NCI-H2081 (cell line): ENCODE data around the gene CDK12.

Experiments used
- DNase-seq, 2 experiments: peaks; one replicate each; lab custom pipeline; 2025; lab: John Stamatoyannopoulos, UW

The CDK12 gene

GRCh38 chr17:39549747-39550573, 88.7 kb downstream of the CDK12 start:
- DNase-seq, result no peak

- no peak for DNase-seq
These were observed 90.6 kb downstream of the CDK12 start for GRCh38 chr17:39551879-39552278.

GRCh38 chr17:39553341-39553945, 92.2 kb downstream of the CDK12 start:
- DNase-seq, result no peak

- no peak for DNase-seq
These were observed 94.1 kb downstream of the CDK12 start for GRCh38 chr17:39555368-39555767.

- peak; percentile 22 to 56 for DNase-seq
These were observed 95.1 kb downstream of the CDK12 start for GRCh38 chr17:39556423-39556822.

- DNase-seq, result no peak
These were observed 101.1 kb downstream of the CDK12 start for GRCh38 chr17:39562395-39562794.

DNA sequence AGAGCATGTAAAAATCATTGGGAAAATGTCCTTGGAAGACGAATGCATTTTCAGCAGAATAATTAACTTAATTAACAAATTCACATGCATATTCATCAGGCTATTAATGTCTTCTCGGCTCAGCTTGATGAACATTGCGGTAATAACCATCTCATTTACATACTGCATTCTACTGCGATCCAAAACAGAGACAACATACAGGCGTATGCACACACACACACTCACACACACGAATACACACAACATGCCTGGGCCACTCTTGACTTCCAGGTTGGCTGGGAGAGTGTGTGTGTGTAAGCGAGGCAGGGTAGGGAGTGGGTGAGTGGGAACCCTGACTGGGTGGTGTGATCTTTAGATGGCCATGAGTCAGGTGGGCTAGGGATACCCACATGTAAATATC, 101.7 kb downstream of the CDK12 start:
- DNase-seq, result no peak

- no peak for DNase-seq
These were observed 102.2 kb downstream of the CDK12 start for GRCh38 chr17:39563476-39563875.

DNA sequence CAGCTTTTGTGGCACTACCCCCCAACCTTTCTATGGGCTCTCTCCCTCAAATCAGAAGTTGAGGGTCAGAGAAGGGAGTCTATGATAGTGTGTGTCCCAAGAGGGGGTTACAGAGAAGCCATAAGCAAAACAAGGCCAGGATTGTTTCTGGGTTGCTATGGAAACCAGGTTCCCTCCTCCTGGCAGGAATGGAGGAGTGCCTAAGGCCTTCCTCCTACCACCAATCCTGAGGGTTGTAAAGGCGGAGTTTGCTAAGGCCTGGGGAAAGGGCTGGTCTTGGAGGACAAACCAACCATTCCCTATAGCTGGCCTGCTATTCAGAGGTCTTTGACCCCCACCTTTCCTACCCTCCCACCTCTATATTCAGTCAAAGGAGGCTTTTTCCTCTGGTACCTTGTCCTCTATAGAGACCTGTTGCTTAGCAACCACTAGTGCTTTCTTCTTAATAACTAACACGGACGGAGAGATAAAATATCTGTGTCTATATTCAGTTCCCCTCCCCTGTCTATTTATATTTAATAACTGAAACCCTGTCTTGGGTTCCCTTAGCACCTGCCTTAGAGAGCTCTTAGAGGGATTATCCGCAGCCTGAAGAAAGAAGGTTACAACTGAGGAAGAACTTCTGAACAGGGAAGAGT, 103.0 kb downstream of the CDK12 start:
- DNase-seq, result no peak

GRCh38 chr17:39566094-39566850, 105.0 kb downstream of the CDK12 start:
- DNase-seq, result no peak

DNA sequence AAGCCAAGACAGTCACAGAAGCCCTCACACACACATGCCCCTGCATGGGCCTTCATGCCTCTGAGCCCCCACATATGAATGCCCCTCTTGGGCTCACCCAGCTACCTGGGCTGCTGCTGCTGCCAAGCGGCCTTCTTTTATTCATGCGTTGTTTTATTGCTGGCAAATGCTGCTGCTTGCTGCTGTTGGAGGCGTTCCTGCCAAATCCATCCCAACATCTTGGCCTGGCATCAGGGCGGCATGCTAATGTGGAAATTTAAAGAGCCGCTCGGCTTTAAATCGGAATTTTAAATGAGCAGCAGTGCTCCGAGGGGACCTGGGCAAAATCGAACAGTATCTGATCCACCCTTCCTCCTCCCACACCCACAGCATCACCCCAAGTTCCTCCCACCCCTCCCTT, 107.4 kb downstream of the CDK12 start:
- DNase-seq, result no peak

- DNase-seq, result no peak
These were observed 107.8 kb downstream of the CDK12 start for GRCh38 chr17:39569126-39569525.

GRCh38 chr17:39572121-39572520, 110.8 kb downstream of the CDK12 start:
- DNase-seq, result no peak

GRCh38 chr17:39573447-39574298, 112.4 kb downstream of the CDK12 start:
- peak; percentile 42 to 68 for DNase-seq

- DNase-seq, result no peak
These were observed 114.9 kb downstream of the CDK12 start for GRCh38 chr17:39576187-39576586.

- DNase-seq, result no peak
These were observed 117.0 kb downstream of the CDK12 start for GRCh38 chr17:39578272-39578671.

DNA sequence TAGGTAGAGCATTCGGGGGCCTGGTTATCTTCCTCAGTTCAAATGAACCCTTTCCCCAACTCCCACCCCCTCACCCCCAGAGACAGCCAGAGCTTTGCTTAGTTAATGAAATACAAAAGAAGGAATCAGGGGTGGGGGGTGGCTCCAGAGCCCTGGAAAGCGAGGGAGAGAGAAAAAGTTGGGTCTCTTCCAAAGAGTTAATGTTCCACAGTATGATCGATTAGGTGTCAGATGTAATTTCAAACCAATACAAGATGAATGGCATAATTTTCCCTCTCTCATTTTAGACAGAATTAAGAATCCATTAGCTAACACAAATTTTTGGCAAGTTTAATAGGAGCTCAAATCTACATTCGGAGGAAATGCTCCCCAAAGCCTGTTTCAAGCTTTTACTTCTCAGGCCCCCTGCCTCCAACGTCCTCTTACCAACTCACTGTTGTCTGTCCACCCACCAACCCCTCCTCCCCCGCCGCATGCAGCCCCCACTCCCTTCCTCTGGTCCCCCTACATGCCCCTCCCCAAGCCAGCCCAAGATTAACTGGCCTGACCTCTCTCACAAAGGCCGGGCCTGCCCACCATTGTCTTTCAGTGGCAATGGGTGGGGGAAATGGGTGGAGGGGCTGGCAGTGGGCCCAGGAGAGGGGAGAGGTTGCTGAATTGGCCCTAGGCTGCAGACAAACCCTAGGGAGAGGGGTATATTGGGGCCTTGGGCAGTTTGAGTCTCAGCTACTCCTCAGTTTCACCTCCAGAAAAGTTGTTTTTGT, 118.2 kb downstream of the CDK12 start:
- DNase-seq, result peak in 1 of 2 experiments; percentile 34

DNA sequence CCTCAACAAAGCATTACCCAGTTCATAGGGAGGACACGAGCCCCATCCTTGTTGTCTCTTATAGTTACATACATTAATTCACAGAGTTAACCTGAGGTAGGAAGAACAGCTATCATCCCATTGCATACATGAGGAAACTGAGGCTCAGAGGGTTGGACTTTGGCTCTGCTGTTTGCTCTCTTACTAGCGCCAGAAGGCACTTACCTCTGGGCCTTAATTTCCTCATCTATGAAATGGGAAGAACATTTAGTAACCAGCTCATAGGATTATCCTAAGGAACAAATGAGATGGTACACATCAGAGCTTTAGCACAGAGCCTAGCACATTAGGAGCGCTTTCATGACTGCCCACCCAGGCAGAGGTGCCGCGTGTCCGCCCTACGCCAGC, 118.8 kb downstream of the CDK12 start:
- no peak for DNase-seq

- DNase-seq, result no peak
These were observed 119.9 kb downstream of the CDK12 start for GRCh38 chr17:39581071-39581758.

DNA sequence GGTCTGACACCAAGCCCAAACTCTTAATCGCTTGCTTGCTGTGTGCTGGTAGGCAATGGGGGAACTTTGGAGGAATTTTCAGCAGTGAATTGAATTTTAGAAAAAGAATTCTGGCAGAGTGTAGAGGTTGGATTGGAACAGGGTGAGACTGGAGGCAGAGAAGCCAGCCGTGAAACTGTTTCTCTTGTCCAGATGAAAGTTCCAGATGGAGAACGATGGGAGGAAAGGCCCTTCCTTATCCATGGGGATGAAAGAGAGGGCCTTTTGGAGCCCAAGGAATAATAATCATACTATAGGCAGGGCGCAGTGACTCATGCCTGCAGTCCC, 120.4 kb downstream of the CDK12 start:
- no peak for DNase-seq
